Naive thymus-derived CD4-positive, alpha-beta T cell (primary cell): Measurements from ENCODE around the gene NOBOX. TPM values are rescaled to one million over a fixed set of nuclear protein-coding genes. Genes with fewer than 3 reads are reported as not detected.

Experiments
- ATAC-seq: fragments of 150-1000 bp; cut with Tn5 transposase; 2 replicates; pipeline ENCODE4 v1.10.0; 2021; ENCODE audit warnings: mild to moderate bottlenecking, moderate library complexity
- CTCF ChIA-PET: fragments of 350-600 bp; sonication (Branson Sonifier 250); formaldehyde crosslinking; loops from one replicate; lab custom pipeline; 2021; ENCODE audit warnings: antibody characterized with exemption; lab: Charles Lee
- POLR2A ChIA-PET: fragments of 350-600 bp; sonication (Branson Sonifier 250); formaldehyde crosslinking; loops from one replicate; lab custom pipeline; 2021; ENCODE audit warnings: antibody characterized with exemption, inconsistent platforms; lab: Charles Lee
- DNase-seq, 9 donors: peaks; one replicate each; pipeline versions ENCODE4 v3.0.0 to v3.0.0-alpha.2; 2020 to 2022; ENCODE audit warnings: mixed read lengths in 1 of 9
- H3K27ac ChIP-seq: one replicate; pipeline ENCODE4 v1.7.0; 2013; ENCODE audit warnings: mild to moderate bottlenecking, low read depth, low read length, moderate library complexity
- H3K27me3 ChIP-seq, 2 donors: one replicate each; pipeline ENCODE4 v1.7.0; 2013; ENCODE audit warnings: low read length in 2 of 2, mild to moderate bottlenecking in 2 of 2, moderate library complexity in 2 of 2; ENCODE audit not compliant: control insufficient read depth in 2 of 2, insufficient read depth in 2 of 2
- H3K36me3 ChIP-seq, 3 experiments: 1 replicate in 2 of 3; 2 replicates in 1 of 3; pipeline ENCODE4 v1.7.0; 2013; ENCODE audit warnings: low read length in 3 of 3, mild to moderate bottlenecking in 3 of 3, moderate library complexity in 1 of 3; ENCODE audit not compliant: insufficient read depth in 3 of 3, control insufficient read depth in 2 of 3
- H3K4me1 ChIP-seq, 2 donors: one replicate each; pipeline ENCODE4 v1.7.0; 2013; ENCODE audit warnings: low read length in 2 of 2, mild to moderate bottlenecking in 2 of 2, moderate library complexity in 1 of 2; ENCODE audit not compliant: control insufficient read depth in 2 of 2, insufficient read depth in 2 of 2
- H3K4me3 ChIP-seq: 2 replicates; pipeline ENCODE4 v1.7.0; 2013; ENCODE audit warnings: mild to moderate bottlenecking, low read length
- H3K9me3 ChIP-seq, 3 experiments: 1 replicate in 2 of 3; 2 replicates in 1 of 3; pipeline ENCODE4 v1.7.0; 2013; ENCODE audit warnings: low read length in 3 of 3; ENCODE audit not compliant: control insufficient read depth in 2 of 3
- H3K27ac Mint-ChIP-seq, 9 donors: one replicate each; pipeline ENCODE4 v1.8.0; 2020 to 2022; ENCODE audit warnings: mixed read lengths in 9 of 9, mild to moderate bottlenecking in 8 of 9, moderate library complexity in 5 of 9, inconsistent platforms in 2 of 9
- H3K27me3 Mint-ChIP-seq, 5 donors: one replicate each; pipeline ENCODE4 v1.8.0; 2021 to 2022; ENCODE audit warnings: mixed read lengths in 5 of 5, mild to moderate bottlenecking in 1 of 5
- H3K36me3 Mint-ChIP-seq, 5 donors: one replicate each; pipeline ENCODE4 v1.8.0; 2020 to 2022; ENCODE audit warnings: mixed read lengths in 5 of 5, mild to moderate bottlenecking in 3 of 5, inconsistent platforms in 1 of 5
- H3K4me1 Mint-ChIP-seq, 7 donors: one replicate each; pipeline ENCODE4 v1.8.0; 2020 to 2022; ENCODE audit warnings: mixed read lengths in 7 of 7, mild to moderate bottlenecking in 3 of 7, inconsistent platforms in 1 of 7
- H3K4me3 Mint-ChIP-seq, 10 donors: one replicate each; pipeline ENCODE4 v1.8.0; 2020 to 2022; ENCODE audit warnings: mild to moderate bottlenecking in 10 of 10, mixed read lengths in 10 of 10, moderate library complexity in 6 of 10, inconsistent platforms in 2 of 10
- H3K9me3 Mint-ChIP-seq, 11 donors: one replicate each; pipeline ENCODE4 v1.8.0; 2020 to 2022; ENCODE audit warnings: mixed read lengths in 11 of 11, mild to moderate bottlenecking in 4 of 11, inconsistent platforms in 1 of 11, moderate library complexity in 1 of 11
- intact Hi-C, 2 donors: fragments of 100-400 bp; cut with micrococcal nuclease; formaldehyde crosslinking; loops; one replicate each; pipeline ENCODE4 v1.15.1; 2023
- polyA plus RNA-seq, 2 donors: library from polyadenylated mRNA; unstranded; fragments of 300-500 nt; fragmentation: Illumina TruSeq; gene quantifications; one replicate each; pipeline ENCODE4 v1.2.3, GENCODE V29; 2021
- total RNA-seq, 6 experiments: library from RNA in 5 of 6; stranded (reverse) in 5 of 6; gene quantifications; 1 replicate in 5 of 6; 2 replicates in 1 of 6; pipeline ENCODE4 v1.2.3 and lab custom pipeline; 2021 to 2026

Gene NOBOX
- total and polyA plus RNA-seq, 7 experiments from 2014 or later: not detected

DNA sequence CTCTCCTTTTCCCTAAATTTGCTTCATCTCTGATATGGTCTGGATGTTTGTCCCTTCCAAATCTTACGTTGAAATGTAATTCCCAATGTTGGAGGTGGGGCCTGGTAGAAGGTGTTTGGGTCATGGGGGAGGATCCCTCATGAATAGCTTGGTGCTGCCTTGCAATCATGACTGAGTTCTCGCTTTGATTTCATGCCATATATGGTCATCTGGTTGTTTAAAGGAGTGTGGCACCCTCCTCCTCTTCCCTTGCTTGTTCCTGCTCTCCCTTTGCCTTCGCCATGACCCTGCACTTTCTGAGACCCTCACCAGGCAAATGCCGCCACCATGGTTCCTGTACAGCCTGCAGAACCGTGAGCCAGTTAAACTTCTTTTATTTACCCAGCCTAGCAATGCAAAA is 14.5 kb downstream of the NOBOX start:
- Mint-ChIP-seq H3K4me3 (no peak overlapping the region), H3K27ac (peak overlapping the region in 1 of 9 donors; percentile 63), H3K9me3 (no peaks in the 10 kb centered on the region), H3K36me3 (peaks cover 0 to 4% (median 0%) of the 10 kb centered on the region in 5 donors), H3K4me1 (peaks cover 0 to 11% (median 5%) of the 10 kb centered on the region in 7 donors), H3K27me3 (peaks cover 0 to 2% (median 0%) of the 10 kb centered on the region in 5 donors)
- no peaks in the 10 kb centered on the region for H3K9me3 ChIP-seq
- no peaks in the 10 kb centered on the region for H3K27me3 ChIP-seq
- H3K4me3 ChIP-seq: no peak overlapping the region
- H3K4me1 ChIP-seq: no peaks in the 10 kb centered on the region
- ChIA-PET CTCF (no interaction called here), POLR2A (no interaction called here)
- ATAC-seq: no peak
- intact Hi-C loops: no loop called here
- DNase-seq: no peak
- H3K36me3 ChIP-seq: no peaks in the 10 kb centered on the region
- H3K27ac ChIP-seq: no peak overlapping the region

GRCh38 chr7:144386741-144387140 is 16.8 kb downstream of the NOBOX start:
- H3K27me3 Mint-ChIP-seq: no peaks in the 10 kb centered on the region
- peaks cover 0 to 7% (median 2%) of the 10 kb centered on the region in 7 donors for H3K4me1 Mint-ChIP-seq
- no peak overlapping the region for H3K27ac Mint-ChIP-seq
- no peak overlapping the region for H3K4me3 ChIP-seq
- CTCF ChIA-PET: no interaction called here
- intact Hi-C loops: no loop called here
- DNase-seq (no peak), ATAC-seq (no peak)
- POLR2A ChIA-PET: no interaction called here
- no peak overlapping the region for H3K27ac ChIP-seq
- no peaks in the 10 kb centered on the region for H3K27me3 ChIP-seq
- H3K36me3 ChIP-seq: no peaks in the 10 kb centered on the region
- no peaks in the 10 kb centered on the region for H3K4me1 ChIP-seq
- H3K4me3 Mint-ChIP-seq: no peak overlapping the region
- H3K9me3 ChIP-seq: no peaks in the 10 kb centered on the region
- no peaks in the 10 kb centered on the region for H3K9me3 Mint-ChIP-seq
- peaks cover 0 to 4% (median 0%) of the 10 kb centered on the region in 5 donors for H3K36me3 Mint-ChIP-seq

DNA sequence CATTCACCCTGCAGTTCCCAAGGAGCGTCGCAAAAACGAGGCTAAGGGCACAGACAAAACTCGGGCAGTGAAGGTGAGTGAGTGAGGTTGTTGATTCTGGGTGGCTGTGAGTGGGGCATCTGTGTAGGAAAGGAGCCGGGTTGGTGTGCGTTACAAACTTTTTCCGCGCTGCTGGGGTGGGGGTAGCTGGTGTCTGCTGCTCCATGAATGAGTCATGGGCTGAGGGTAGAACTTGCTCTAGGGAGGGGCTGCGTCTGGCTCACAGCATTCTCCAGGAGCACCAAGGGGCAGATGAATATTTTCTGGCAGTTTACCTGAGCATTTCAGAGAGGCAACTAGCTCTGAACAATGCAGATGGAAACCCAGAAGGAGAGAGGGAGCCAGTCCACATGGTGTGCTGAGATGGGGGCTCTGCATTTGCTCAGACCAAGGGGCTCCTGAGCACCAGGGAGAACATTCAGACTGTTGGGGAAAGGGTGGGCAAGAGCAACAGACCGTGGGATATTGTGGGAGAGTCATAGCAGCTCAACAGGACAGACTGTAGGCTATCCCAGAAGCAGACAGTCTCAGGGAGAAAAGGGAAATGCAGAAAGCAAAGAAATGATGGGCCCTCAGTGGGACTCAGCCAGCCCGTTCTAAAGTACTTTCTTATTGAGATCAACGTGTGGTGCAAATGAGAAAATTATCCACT is 18.8 kb downstream of the NOBOX start:
- H3K9me3 ChIP-seq: no peaks in the 10 kb centered on the region
- no peaks in the 10 kb centered on the region for H3K27me3 ChIP-seq
- DNase-seq (peak in 1 of 9 donors; percentile 31), ATAC-seq (no peak)
- no peak overlapping the region for H3K4me3 ChIP-seq
- ChIA-PET POLR2A (interaction anchor here (1.2 kb wide), 1 partner anchor 8 kb away, joined by 3 read pairs; no protein-coding TSS in a partner anchor), CTCF (no interaction called here)
- peaks cover 0 to 6% (median 0%) of the 10 kb centered on the region in 3 experiments for H3K36me3 ChIP-seq
- H3K27me3 Mint-ChIP-seq: no peaks in the 10 kb centered on the region
- peak overlapping the region in 3 of 9 donors; percentile 5 to 78 (median 21) for H3K27ac Mint-ChIP-seq
- intact Hi-C loops: no loop called here
- no peaks in the 10 kb centered on the region for H3K9me3 Mint-ChIP-seq
- peaks cover 0 to 14% (median 5%) of the 10 kb centered on the region in 5 donors for H3K36me3 Mint-ChIP-seq
- H3K4me3 Mint-ChIP-seq: no peak overlapping the region
- peaks cover 0 to 4% (median 0%) of the 10 kb centered on the region in 7 donors for H3K4me1 Mint-ChIP-seq
- no peaks in the 10 kb centered on the region for H3K4me1 ChIP-seq
- H3K27ac ChIP-seq: no peak overlapping the region

- no peak for ATAC-seq
- Histone ChIP-seq H3K9me3 (no peaks in the 10 kb centered on the region), H3K4me1 (no peaks in the 10 kb centered on the region), H3K4me3 (no peak overlapping the region), H3K27ac (no peak overlapping the region), H3K27me3 (no peaks in the 10 kb centered on the region), H3K36me3 (peaks cover 0 to 6% (median 0%) of the 10 kb centered on the region in 3 experiments)
- intact Hi-C loops: no loop called here
- Mint-ChIP-seq H3K36me3 (peaks cover 0 to 14% (median 5%) of the 10 kb centered on the region in 5 donors), H3K27me3 (no peaks in the 10 kb centered on the region), H3K4me3 (no peak overlapping the region), H3K27ac (peak overlapping the region in 1 of 9 donors; percentile 34), H3K4me1 (peaks cover 0 to 3% (median 0%) of the 10 kb centered on the region in 7 donors), H3K9me3 (no peaks in the 10 kb centered on the region)
- no peak for DNase-seq
- ChIA-PET CTCF (no interaction called here), POLR2A (interaction anchor here (1.2 kb wide), 1 partner anchor 9 kb away, joined by 3 read pairs; no protein-coding TSS in a partner anchor)
Measured at GRCh38 chr7:144384071-144384470, 19.4 kb downstream of the NOBOX start.

GRCh38 chr7:144379776-144380384 is 23.6 kb downstream of the NOBOX start:
- ATAC-seq: no peak
- CTCF ChIA-PET: no interaction called here
- H3K36me3 Mint-ChIP-seq: peaks cover 9 to 28% (median 20%) of the 10 kb centered on the region in 5 donors
- Histone ChIP-seq H3K4me3 (no peak overlapping the region), H3K36me3 (peaks cover 0 to 13% (median 0%) of the 10 kb centered on the region in 3 experiments), H3K27ac (no peak overlapping the region), H3K4me1 (no peaks in the 10 kb centered on the region), H3K27me3 (no peaks in the 10 kb centered on the region), H3K9me3 (no peaks in the 10 kb centered on the region)
- POLR2A ChIA-PET: no interaction called here
- intact Hi-C loops: no loop called here
- peaks cover 0 to 3% (median 0%) of the 10 kb centered on the region in 7 donors for H3K4me1 Mint-ChIP-seq
- peak overlapping the region in 1 of 9 donors; percentile 31 for H3K27ac Mint-ChIP-seq
- DNase-seq: no peak
- no peaks in the 10 kb centered on the region for H3K27me3 Mint-ChIP-seq
- H3K4me3 Mint-ChIP-seq: no peak overlapping the region
- peaks cover 0 to 2% (median 0%) of the 10 kb centered on the region in 11 donors for H3K9me3 Mint-ChIP-seq

GRCh38 chr7:144378651-144379050 is 24.8 kb downstream of the NOBOX start:
- no peaks in the 10 kb centered on the region for H3K27me3 Mint-ChIP-seq
- peaks cover 0 to 2% (median 0%) of the 10 kb centered on the region in 11 donors for H3K9me3 Mint-ChIP-seq
- H3K36me3 Mint-ChIP-seq: peaks cover 9 to 28% (median 20%) of the 10 kb centered on the region in 5 donors
- POLR2A ChIA-PET: no interaction called here
- Histone ChIP-seq H3K27ac (no peak overlapping the region), H3K4me1 (no peaks in the 10 kb centered on the region), H3K4me3 (no peak overlapping the region), H3K27me3 (no peaks in the 10 kb centered on the region), H3K36me3 (peaks cover 0 to 13% (median 0%) of the 10 kb centered on the region in 3 experiments), H3K9me3 (no peaks in the 10 kb centered on the region)
- CTCF ChIA-PET: no interaction called here
- DNase-seq (no peak), ATAC-seq (no peak)
- intact Hi-C loops: no loop called here
- no peak overlapping the region for H3K27ac Mint-ChIP-seq
- H3K4me1 Mint-ChIP-seq: peaks cover 0 to 3% (median 0%) of the 10 kb centered on the region in 7 donors
- H3K4me3 Mint-ChIP-seq: no peak overlapping the region
